Kidney epithelial cell (primary cell): ENCODE measurements around the gene IL11RA. TPM values are rescaled to one million over a fixed set of nuclear protein-coding genes. Genes with fewer than 3 reads are reported as not detected.

Source experiments
- DNase-seq: peaks from one replicate; pipeline ENCODE4 v3.0.0-alpha.2; 2010; ENCODE audit warnings: low read depth
- H3K27me3 ChIP-seq: 2 replicates; pipeline ENCODE4 v1.6.0; 2011; ENCODE audit warnings: low read length; ENCODE audit not compliant: control insufficient read depth, insufficient read depth
- H3K36me3 ChIP-seq: 2 replicates; pipeline ENCODE4 v1.5.1; 2011; ENCODE audit warnings: low read length; ENCODE audit not compliant: control insufficient read depth, insufficient read depth
- H3K4me3 ChIP-seq: 2 replicates; pipeline ENCODE4 v1.5.1; 2011; ENCODE audit warnings: low read depth, mild to moderate bottlenecking, control low read depth, low read length
- CTCF ChIP-seq: IDR thresholded peaks from 2 replicates; pipeline ENCODE4 v1.5.1; 2011; ENCODE audit warnings: mild to moderate bottlenecking, moderate library complexity, low read length, control low read depth, inconsistent platforms; ENCODE audit not compliant: insufficient read depth, poor library complexity, severe bottlenecking
- total RNA-seq: library from RNA; depleted of rRNA; stranded (reverse); fragments of >200 nt; gene quantifications from 2 replicates; pipeline ENCODE4 v1.2.3, GENCODE V29; 2015

Gene IL11RA
- total RNA-seq, 1 donor from 2014 or later, result 5.9 TPM

- peaks cover 3% of the 10 kb centered on the region for H3K27me3 ChIP-seq
- no peaks in the 10 kb centered on the region for H3K36me3 ChIP-seq
- H3K4me3 ChIP-seq, result no peak overlapping the region
- TF ChIP-seq CTCF, result no peak
- DNase-seq, result no peak
Observed at GRCh38 chr9:34610434-34611206, 41.4 kb upstream of the IL11RA start.

GRCh38 chr9:34611251-34611810 is 40.7 kb upstream of the IL11RA start:
- Histone ChIP-seq H3K4me3 (peak overlapping the region; percentile 92), H3K27me3 (peaks cover 3% of the 10 kb centered on the region), H3K36me3 (no peaks in the 10 kb centered on the region)
- TF ChIP-seq CTCF, result no peak
- no peak for DNase-seq

- no peak for DNase-seq
- Histone ChIP-seq H3K4me3 (peak within 1 kb of the TSS; percentile 92), H3K27me3 (peaks cover 3% of the 10 kb centered on the region), H3K36me3 (no peaks in the 10 kb centered on the region)
- TF ChIP-seq CTCF, result no peak
Observed at GRCh38 chr9:34611811-34612787, 39.9 kb upstream of the IL11RA start, which contains the start of gene RPP25L. RPP25L (minus strand) TSS chr9:34612097; CDS start chr9:34611296, 801 bp downstream.

- no peaks in the 10 kb centered on the region for H3K27me3 ChIP-seq
- no peaks in the 10 kb centered on the region for H3K36me3 ChIP-seq
- no peak for DNase-seq
- H3K4me3 ChIP-seq, result peak overlapping the region; percentile 92
- peak; percentile 82 for TF ChIP-seq CTCF
Observed at GRCh38 chr9:34612788-34613390, 39.1 kb upstream of the IL11RA start.

- no peak overlapping the region for H3K4me3 ChIP-seq
- H3K27me3 ChIP-seq, result no peaks in the 10 kb centered on the region
- H3K36me3 ChIP-seq, result no peaks in the 10 kb centered on the region
- DNase-seq, result no peak
- no peak for TF ChIP-seq CTCF
Observed at GRCh38 chr9:34615132-34615531, 36.9 kb upstream of the IL11RA start.
